Coronary artery (tissue), 2 donors: ENCODE measurements around the gene SKP1.

ENCODE experiments used
- DNase-seq: peaks from one replicate; pipeline ENCODE4 v3.0.0-alpha.2; 2017; ENCODE audit warnings: low spot score
- H3K27ac ChIP-seq, 2 donors: fragments of 200-600 bp; sonication (generic); one replicate each; pipeline ENCODE4 v1.5.1; 2016 to 2019
- H3K4me3 ChIP-seq: fragments of 200-600 bp; sonication (generic); 2 replicates; pipeline ENCODE4 v1.5.1; 2016; ENCODE audit warnings: mild to moderate bottlenecking, moderate library complexity
- TF ChIP-seq, protein P1 (sequence below): fragments of 200-600 bp; sonication (generic); IDR thresholded peaks from one replicate; pipeline ENCODE4 v1.5.1; 2019; ENCODE audit warnings: antibody characterized with exemption

The SKP1 gene

DNA sequence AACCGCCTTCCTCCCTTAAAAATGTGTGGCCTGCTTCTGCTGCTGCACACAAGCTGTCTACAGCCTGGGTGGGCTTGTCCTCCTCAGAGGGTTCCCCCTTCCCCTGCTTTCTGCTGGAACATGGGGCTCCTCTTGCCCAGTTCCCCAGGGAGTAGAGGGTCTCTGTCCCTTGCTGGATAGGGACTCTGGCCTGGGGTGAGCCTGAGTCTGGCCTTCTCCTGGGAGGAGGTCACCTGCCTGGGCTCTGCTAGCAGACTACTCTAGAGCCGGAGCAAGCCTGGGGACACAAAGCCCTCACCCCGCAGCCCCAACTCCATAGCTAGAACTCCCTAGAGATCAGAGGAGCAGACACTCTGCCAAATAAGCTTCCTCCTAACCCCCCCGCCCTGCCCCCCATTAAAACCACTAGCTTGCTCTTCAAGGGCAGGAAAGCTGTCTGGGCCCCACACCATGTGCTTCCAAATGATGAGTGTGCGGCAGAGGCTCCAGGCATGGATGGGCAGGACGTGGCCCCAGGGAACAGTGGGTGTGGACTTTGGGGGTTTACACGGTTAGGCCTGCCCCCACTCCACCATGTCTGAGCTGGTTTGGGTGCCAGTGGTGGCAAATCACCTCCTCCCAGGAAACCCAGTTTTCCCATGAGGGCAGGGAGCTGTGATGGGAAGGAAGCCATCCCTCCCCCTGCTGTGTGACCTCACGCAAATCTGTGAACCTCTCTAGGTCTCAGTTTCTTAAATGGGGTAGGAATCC, 52.3 kb downstream of the SKP1 start:
- Histone ChIP-seq H3K27ac (peak overlapping the region; percentile 71 to 83), H3K4me3 (no peak overlapping the region)
- DNase-seq = no peak
- TF ChIP-seq, protein P1, sequence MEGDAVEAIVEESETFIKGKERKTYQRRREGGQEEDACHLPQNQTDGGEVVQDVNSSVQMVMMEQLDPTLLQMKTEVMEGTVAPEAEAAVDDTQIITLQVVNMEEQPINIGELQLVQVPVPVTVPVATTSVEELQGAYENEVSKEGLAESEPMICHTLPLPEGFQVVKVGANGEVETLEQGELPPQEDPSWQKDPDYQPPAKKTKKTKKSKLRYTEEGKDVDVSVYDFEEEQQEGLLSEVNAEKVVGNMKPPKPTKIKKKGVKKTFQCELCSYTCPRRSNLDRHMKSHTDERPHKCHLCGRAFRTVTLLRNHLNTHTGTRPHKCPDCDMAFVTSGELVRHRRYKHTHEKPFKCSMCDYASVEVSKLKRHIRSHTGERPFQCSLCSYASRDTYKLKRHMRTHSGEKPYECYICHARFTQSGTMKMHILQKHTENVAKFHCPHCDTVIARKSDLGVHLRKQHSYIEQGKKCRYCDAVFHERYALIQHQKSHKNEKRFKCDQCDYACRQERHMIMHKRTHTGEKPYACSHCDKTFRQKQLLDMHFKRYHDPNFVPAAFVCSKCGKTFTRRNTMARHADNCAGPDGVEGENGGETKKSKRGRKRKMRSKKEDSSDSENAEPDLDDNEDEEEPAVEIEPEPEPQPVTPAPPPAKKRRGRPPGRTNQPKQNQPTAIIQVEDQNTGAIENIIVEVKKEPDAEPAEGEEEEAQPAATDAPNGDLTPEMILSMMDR = no peak

DNA sequence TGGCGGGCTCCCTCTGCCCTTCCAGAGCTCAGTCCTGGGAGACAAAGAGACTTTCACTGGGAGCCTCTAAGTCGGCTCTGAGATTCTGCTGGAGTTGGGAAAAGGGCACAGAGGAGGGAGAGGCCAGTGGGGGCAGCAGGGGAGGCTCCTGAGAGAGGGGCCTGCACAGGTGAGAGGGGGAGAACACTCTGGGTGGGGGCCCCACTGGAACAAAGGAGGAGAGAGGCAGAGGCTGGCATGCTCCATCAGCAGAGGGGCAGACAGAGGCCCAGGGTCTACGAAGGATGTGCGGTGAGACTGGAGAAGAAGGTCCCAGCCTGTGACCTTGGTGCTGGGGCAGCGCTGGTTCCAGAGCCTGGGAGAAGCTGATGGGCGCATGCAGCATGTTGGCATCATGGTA, 53.4 kb downstream of the SKP1 start:
- DNase-seq = no peak
- Histone ChIP-seq H3K27ac (no peak overlapping the region), H3K4me3 (no peak overlapping the region)
- TF ChIP-seq, protein P1 = no peak

DNA sequence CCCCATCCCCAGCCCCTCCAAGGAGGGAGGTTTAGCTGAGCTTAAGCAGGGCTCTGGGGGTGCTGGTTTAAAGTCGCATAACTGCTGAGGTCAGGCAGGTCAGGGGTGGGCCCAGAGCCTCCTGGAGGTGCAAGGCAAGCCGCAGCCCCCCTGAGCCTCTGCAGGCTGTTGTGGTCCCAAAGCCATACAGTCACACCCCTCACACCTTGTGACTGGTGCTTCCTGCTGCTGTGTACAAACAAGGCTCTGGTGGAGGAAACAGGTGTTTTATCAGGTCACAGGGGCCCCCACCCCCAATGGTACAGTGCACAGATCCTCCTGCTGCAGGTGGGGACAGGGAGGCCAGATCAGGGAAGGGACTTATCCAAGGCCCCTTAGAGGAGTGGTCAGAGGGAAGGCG, 54.2 kb downstream of the SKP1 start:
- DNase-seq = no peak
- TF ChIP-seq, protein P1 = no peak
- H3K4me3 ChIP-seq = no peak overlapping the region

DNA sequence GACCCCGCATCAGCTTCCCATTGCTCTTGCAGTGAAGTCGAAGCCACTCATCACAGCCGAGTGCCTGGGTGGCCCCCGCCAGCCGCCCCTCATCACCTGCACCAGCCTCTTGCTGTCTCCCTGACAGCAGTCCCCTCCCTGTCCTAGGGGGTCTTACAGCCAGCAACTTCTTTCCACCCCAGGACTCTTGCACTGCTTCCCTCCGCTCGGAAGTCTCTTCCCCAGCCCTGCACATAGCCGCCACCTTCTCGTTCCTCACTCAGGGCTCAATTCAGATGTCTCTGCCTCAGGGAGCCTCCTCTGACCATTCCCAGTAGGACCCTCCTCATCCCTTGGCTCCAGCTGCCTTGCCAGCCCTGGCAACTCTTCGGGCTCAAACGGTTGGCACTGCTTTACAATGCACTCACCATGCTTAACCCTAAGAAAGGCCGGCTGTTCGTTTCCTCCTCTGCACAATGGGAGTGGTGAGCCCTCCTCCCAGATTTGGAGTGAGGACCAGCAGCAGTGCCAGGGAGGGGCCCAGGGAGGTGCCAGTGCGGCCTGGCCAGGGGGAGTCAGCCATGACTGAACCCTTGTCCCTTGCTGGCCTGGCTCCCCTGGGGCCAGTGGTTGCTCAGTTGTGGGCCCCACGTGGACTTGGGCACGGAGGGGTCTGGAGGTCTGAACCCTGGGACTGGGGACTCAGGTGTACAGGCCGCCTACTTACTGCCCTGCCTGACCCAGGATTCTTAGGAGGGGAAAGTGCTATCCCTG, 56.2 kb downstream of the SKP1 start:
- H3K4me3 ChIP-seq = no peak overlapping the region
- no peak for DNase-seq
- TF ChIP-seq, protein P1 = no peak
- no peak overlapping the region for H3K27ac ChIP-seq

More for the DNA sequence above, 54.2 kb downstream of the SKP1 start:
- H3K27ac ChIP-seq = no peak overlapping the region

DNA sequence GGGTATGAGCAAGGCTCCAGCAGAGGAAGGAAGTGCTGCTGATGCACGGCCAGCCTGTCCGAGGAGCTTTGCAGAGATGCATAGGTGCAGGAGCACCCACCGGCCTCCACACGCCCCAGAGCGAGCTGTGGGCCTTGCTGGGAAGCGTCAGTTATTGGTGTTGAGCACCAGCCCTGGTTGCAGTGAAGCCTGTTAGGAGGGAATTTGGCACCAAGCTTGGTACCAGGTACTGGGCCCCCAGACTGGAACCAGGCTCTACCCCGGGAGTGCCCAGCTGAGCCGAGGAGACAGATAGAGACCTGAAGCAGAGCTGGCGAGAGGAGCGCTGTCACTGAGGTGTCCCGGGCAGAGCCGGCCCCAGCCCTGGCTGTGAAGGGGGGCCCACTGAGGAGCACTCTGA, 57.0 kb downstream of the SKP1 start:
- no peak for DNase-seq
- TF ChIP-seq, protein P1 = no peak
- Histone ChIP-seq H3K4me3 (no peak overlapping the region), H3K27ac (no peak overlapping the region)

DNA sequence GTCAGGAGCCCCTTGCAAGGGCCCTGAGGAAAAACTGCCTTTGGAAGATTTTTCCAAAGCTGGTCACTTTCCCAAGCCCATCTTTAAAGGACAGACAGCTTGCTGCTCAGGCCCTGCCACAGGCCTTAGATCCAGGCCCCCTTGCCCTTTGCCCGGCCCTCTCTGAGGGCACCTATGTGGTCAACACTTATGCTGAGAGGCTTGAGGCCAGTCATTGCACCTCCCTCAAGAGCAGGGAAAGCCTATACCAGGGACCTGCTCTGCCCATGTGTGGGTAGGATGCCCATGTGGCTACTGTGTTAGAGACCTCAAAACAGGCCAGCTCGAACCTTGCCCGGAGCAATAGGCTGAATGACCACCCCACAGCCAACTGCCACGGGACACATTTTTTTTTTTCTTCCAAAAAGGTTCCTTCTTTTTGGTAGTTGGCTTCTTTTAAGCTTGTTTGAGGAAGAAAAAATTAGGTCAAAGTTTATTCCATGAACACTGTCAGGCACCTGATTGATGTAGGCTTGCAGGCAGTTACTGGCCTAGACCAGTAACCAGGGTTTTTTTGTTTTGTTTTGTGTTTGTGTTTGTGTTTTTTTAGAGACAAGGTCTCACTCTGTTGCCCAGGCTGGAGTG, 58.4 kb downstream of the SKP1 start:
- Histone ChIP-seq H3K27ac (no peak overlapping the region), H3K4me3 (no peak overlapping the region)
- DNase-seq = no peak
- TF ChIP-seq, protein P1 = no peak
